ENCODE measurements around the gene ACKR1.
A peak's percentile ranks its signal among the peaks of the same experiment; 100 is the strongest.

ACKR1 gene

GRCh38 chr1:159188375-159188788 is 16.3 kb upstream of the ACKR1 start:
- H3K4me1 ChIP-seq (ENCODE audit: control insufficient read depth in 1 of 2, insufficient read depth in 2 of 2, low read length in 2 of 2) = no peaks in the 10 kb centered on the region
- H3K27me3 ChIP-seq (ENCODE audit: low read depth, low read length) = peaks cover 9% of the 10 kb centered on the region
- H3K9me3 ChIP-seq (ENCODE audit: control insufficient read depth in 1 of 2, low read length in 2 of 2) = no peaks in the 10 kb centered on the region
- no peaks in the 10 kb centered on the region for H3K36me3 ChIP-seq (ENCODE audit: control insufficient read depth in 1 of 2, insufficient read depth in 2 of 2, low read length in 2 of 2)
- H3K27ac ChIP-seq (ENCODE audit: low read length) = no peak overlapping the region
- H3K4me3 ChIP-seq (ENCODE audit: low read depth in 1 of 2, low read length in 2 of 2) = peak overlapping the region; percentile 9 to 45

- Histone ChIP-seq H3K4me3 (ENCODE audit: low read depth in 1 of 2, low read length in 2 of 2) (no peak overlapping the region), H3K27me3 (ENCODE audit: low read depth, low read length) (peaks cover 9% of the 10 kb centered on the region), H3K4me1 (ENCODE audit: control insufficient read depth in 1 of 2, insufficient read depth in 2 of 2, low read length in 2 of 2) (no peaks in the 10 kb centered on the region), H3K27ac (ENCODE audit: low read length) (no peak overlapping the region), H3K36me3 (ENCODE audit: control insufficient read depth in 1 of 2, insufficient read depth in 2 of 2, low read length in 2 of 2) (no peaks in the 10 kb centered on the region), H3K9me3 (ENCODE audit: control insufficient read depth in 1 of 2, low read length in 2 of 2) (no peaks in the 10 kb centered on the region)
Observed at GRCh38 chr1:159190441-159190840, 14.2 kb upstream of the ACKR1 start.

GRCh38 chr1:159196543-159196942 is 8.1 kb upstream of the ACKR1 start:
- no peak overlapping the region for H3K4me3 ChIP-seq (ENCODE audit: low read depth in 1 of 2, low read length in 2 of 2)
- no peaks in the 10 kb centered on the region for H3K36me3 ChIP-seq (ENCODE audit: control insufficient read depth in 1 of 2, insufficient read depth in 2 of 2, low read length in 2 of 2)
- H3K4me1 ChIP-seq (ENCODE audit: control insufficient read depth in 1 of 2, insufficient read depth in 2 of 2, low read length in 2 of 2) = no peaks in the 10 kb centered on the region
- H3K27me3 ChIP-seq (ENCODE audit: low read depth, low read length) = peaks cover 3% of the 10 kb centered on the region
- no peaks in the 10 kb centered on the region for H3K9me3 ChIP-seq (ENCODE audit: control insufficient read depth in 1 of 2, low read length in 2 of 2)
- no peak overlapping the region for H3K27ac ChIP-seq (ENCODE audit: low read length)

- H3K9me3 ChIP-seq (ENCODE audit: control insufficient read depth in 1 of 2, low read length in 2 of 2) = no peaks in the 10 kb centered on the region
- no peak overlapping the region for H3K27ac ChIP-seq (ENCODE audit: low read length)
- H3K4me3 ChIP-seq (ENCODE audit: low read depth in 1 of 2, low read length in 2 of 2) = no peak overlapping the region
- no peaks in the 10 kb centered on the region for H3K27me3 ChIP-seq (ENCODE audit: low read depth, low read length)
- H3K4me1 ChIP-seq (ENCODE audit: control insufficient read depth in 1 of 2, insufficient read depth in 2 of 2, low read length in 2 of 2) = no peaks in the 10 kb centered on the region
- H3K36me3 ChIP-seq (ENCODE audit: control insufficient read depth in 1 of 2, insufficient read depth in 2 of 2, low read length in 2 of 2) = no peaks in the 10 kb centered on the region
Observed at GRCh38 chr1:159197561-159198557, 6.8 kb upstream of the ACKR1 start.

- Histone ChIP-seq H3K4me3 (ENCODE audit: low read depth in 1 of 2, low read length in 2 of 2) (no peak overlapping the region), H3K27ac (ENCODE audit: low read length) (no peak overlapping the region), H3K27me3 (ENCODE audit: low read depth, low read length) (no peaks in the 10 kb centered on the region), H3K9me3 (ENCODE audit: control insufficient read depth in 1 of 2, low read length in 2 of 2) (no peaks in the 10 kb centered on the region), H3K36me3 (ENCODE audit: control insufficient read depth in 1 of 2, insufficient read depth in 2 of 2, low read length in 2 of 2) (no peaks in the 10 kb centered on the region), H3K4me1 (ENCODE audit: control insufficient read depth in 1 of 2, insufficient read depth in 2 of 2, low read length in 2 of 2) (no peaks in the 10 kb centered on the region)
Observed at GRCh38 chr1:159199901-159200300, 4.8 kb upstream of the ACKR1 start.

GRCh38 chr1:159200769-159201168 is 3.9 kb upstream of the ACKR1 start:
- no peaks in the 10 kb centered on the region for H3K36me3 ChIP-seq (ENCODE audit: control insufficient read depth in 1 of 2, insufficient read depth in 2 of 2, low read length in 2 of 2)
- H3K4me3 ChIP-seq (ENCODE audit: low read depth in 1 of 2, low read length in 2 of 2) = no peak overlapping the region
- H3K27ac ChIP-seq (ENCODE audit: low read length) = no peak overlapping the region

GRCh38 chr1:159201642-159202041 is 3.0 kb upstream of the ACKR1 start:
- Histone ChIP-seq H3K4me3 (ENCODE audit: low read depth in 1 of 2, low read length in 2 of 2) (no peak overlapping the region), H3K27ac (ENCODE audit: low read length) (no peak overlapping the region), H3K36me3 (ENCODE audit: control insufficient read depth in 1 of 2, insufficient read depth in 2 of 2, low read length in 2 of 2) (no peaks in the 10 kb centered on the region), H3K27me3 (ENCODE audit: low read depth, low read length) (no peaks in the 10 kb centered on the region), H3K4me1 (ENCODE audit: control insufficient read depth in 1 of 2, insufficient read depth in 2 of 2, low read length in 2 of 2) (no peaks in the 10 kb centered on the region), H3K9me3 (ENCODE audit: control insufficient read depth in 1 of 2, low read length in 2 of 2) (no peaks in the 10 kb centered on the region)

More at GRCh38 chr1:159200769-159201168, 3.9 kb upstream of the ACKR1 start:
- no peaks in the 10 kb centered on the region for H3K27me3 ChIP-seq (ENCODE audit: low read depth, low read length)
- no peaks in the 10 kb centered on the region for H3K4me1 ChIP-seq (ENCODE audit: control insufficient read depth in 1 of 2, insufficient read depth in 2 of 2, low read length in 2 of 2)
- H3K9me3 ChIP-seq (ENCODE audit: control insufficient read depth in 1 of 2, low read length in 2 of 2) = no peaks in the 10 kb centered on the region

- Histone ChIP-seq H3K36me3 (ENCODE audit: control insufficient read depth in 1 of 2, insufficient read depth in 2 of 2, low read length in 2 of 2) (no peaks in the 10 kb centered on the region), H3K27ac (ENCODE audit: low read length) (no peak overlapping the region), H3K4me3 (ENCODE audit: low read depth in 1 of 2, low read length in 2 of 2) (no peak overlapping the region), H3K27me3 (ENCODE audit: low read depth, low read length) (peaks cover 6% of the 10 kb centered on the region), H3K4me1 (ENCODE audit: control insufficient read depth in 1 of 2, insufficient read depth in 2 of 2, low read length in 2 of 2) (no peaks in the 10 kb centered on the region), H3K9me3 (ENCODE audit: control insufficient read depth in 1 of 2, low read length in 2 of 2) (no peaks in the 10 kb centered on the region)
Observed at GRCh38 chr1:159203610-159204009, 1.1 kb upstream of the ACKR1 start.

GRCh38 chr1:159205225-159205624 is 550 bp downstream of the ACKR1 start:
- Histone ChIP-seq H3K4me1 (ENCODE audit: control insufficient read depth in 1 of 2, insufficient read depth in 2 of 2, low read length in 2 of 2) (no peaks in the 10 kb centered on the region), H3K27me3 (ENCODE audit: low read depth, low read length) (peaks cover 6% of the 10 kb centered on the region), H3K4me3 (ENCODE audit: low read depth in 1 of 2, low read length in 2 of 2) (peak overlapping the region in 1 of 2 donors; percentile 15), H3K27ac (ENCODE audit: low read length) (no peak overlapping the region), H3K36me3 (ENCODE audit: control insufficient read depth in 1 of 2, insufficient read depth in 2 of 2, low read length in 2 of 2) (no peaks in the 10 kb centered on the region), H3K9me3 (ENCODE audit: control insufficient read depth in 1 of 2, low read length in 2 of 2) (no peaks in the 10 kb centered on the region)

- Histone ChIP-seq H3K27ac (ENCODE audit: low read length) (no peak overlapping the region), H3K4me1 (ENCODE audit: control insufficient read depth in 1 of 2, insufficient read depth in 2 of 2, low read length in 2 of 2) (no peaks in the 10 kb centered on the region), H3K27me3 (ENCODE audit: low read depth, low read length) (peaks cover 6% of the 10 kb centered on the region), H3K4me3 (ENCODE audit: low read depth in 1 of 2, low read length in 2 of 2) (peak overlapping the region in 1 of 2 donors; percentile 1), H3K36me3 (ENCODE audit: control insufficient read depth in 1 of 2, insufficient read depth in 2 of 2, low read length in 2 of 2) (no peaks in the 10 kb centered on the region), H3K9me3 (ENCODE audit: control insufficient read depth in 1 of 2, low read length in 2 of 2) (no peaks in the 10 kb centered on the region)
Observed at GRCh38 chr1:159206110-159206509, 1.4 kb downstream of the ACKR1 start.

GRCh38 chr1:159207080-159207479 is 2.4 kb downstream of the ACKR1 start:
- Histone ChIP-seq H3K27ac (ENCODE audit: low read length) (no peak overlapping the region), H3K36me3 (ENCODE audit: control insufficient read depth in 1 of 2, insufficient read depth in 2 of 2, low read length in 2 of 2) (no peaks in the 10 kb centered on the region), H3K4me3 (ENCODE audit: low read depth in 1 of 2, low read length in 2 of 2) (peak overlapping the region in 1 of 2 donors; percentile 1), H3K9me3 (ENCODE audit: control insufficient read depth in 1 of 2, low read length in 2 of 2) (no peaks in the 10 kb centered on the region), H3K4me1 (ENCODE audit: control insufficient read depth in 1 of 2, insufficient read depth in 2 of 2, low read length in 2 of 2) (no peaks in the 10 kb centered on the region), H3K27me3 (ENCODE audit: low read depth, low read length) (peaks cover 6% of the 10 kb centered on the region)
